Activated T-cell treated with anti-CD3 and anti-CD28 coated beads, Interleukin-2, amount 50 U/mL, for 1 hour (primary cell): ENCODE measurements around the gene RTN4IP1.
"Not testable (repeated sequence)": the region's sequence is repeated elsewhere in the genome, so short reads cannot be mapped to it uniquely, and the experiment has no call there.

Source experiments
- DNase-seq: peaks from one replicate; pipeline ENCODE4 v3.0.0-alpha.2; 2020

The RTN4IP1 gene, protein sequence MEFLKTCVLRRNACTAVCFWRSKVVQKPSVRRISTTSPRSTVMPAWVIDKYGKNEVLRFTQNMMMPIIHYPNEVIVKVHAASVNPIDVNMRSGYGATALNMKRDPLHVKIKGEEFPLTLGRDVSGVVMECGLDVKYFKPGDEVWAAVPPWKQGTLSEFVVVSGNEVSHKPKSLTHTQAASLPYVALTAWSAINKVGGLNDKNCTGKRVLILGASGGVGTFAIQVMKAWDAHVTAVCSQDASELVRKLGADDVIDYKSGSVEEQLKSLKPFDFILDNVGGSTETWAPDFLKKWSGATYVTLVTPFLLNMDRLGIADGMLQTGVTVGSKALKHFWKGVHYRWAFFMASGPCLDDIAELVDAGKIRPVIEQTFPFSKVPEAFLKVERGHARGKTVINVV

DNA sequence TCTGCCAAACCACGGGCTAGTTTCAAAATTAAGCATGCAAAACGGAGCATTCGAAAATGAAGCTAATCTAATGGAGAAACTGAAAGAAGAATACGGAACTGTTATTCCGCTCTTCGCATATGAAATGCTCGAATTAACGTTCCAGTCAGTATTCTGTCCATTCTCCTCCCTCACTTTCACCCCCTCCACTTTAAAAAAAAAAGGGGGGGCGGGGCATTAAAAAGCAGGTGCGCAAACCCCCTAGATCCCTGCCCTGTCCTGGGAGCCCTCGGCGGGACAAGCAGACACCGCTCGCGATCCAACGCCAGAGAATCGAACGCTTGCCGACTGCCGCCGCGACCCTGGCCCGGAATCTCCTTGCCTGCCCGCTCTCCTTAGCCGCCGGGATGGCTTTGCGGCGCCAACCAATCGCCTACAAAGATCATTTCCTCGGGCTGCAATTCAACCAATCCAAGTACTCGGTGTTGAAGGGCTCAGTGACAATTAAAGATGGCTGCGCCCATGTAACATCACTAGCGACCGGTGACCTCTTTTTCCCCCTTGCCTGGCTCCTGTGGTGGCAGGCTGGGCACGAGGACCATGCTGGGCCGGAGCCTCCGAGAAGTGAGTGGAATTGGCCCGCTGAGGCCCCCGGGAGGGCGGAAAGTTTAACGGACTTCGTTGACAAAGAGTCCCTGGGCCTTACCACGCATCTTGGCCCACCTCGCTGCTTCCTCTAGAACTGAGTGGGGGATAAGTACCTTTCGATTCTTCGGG is at the start of gene RTN4IP1, which contains the start of gene QRSL1:
RTN4IP1 (minus strand) TSS at position 396 of the 756 bp plus-strand sequence. CDS start 477 bp downstream, outside the sequence.
QRSL1 (plus strand) TSS at position 476 of the 756 bp plus-strand sequence; CDS start at position 580, 104 bp downstream.
- peak; percentile 82 for DNase-seq

DNA sequence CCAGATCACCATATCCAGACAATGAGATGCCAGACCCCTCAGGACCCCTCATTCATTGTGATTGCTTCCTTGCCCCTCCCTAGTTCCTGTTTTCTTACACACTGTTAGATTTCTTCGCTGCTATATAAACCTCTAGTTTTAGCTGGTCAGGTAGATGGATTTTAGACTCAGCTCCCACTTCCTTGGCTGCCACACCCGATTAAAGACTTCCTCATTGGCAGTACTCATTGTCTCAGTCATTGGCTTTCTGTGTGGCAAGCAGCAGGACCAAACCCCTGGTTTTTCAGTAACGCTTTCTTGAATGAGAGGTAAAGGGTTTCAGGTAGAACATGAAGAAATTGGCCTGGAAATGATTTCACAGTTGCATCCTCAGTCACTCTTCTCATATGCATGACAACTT is 48.0 kb upstream of the RTN4IP1 start:
- no peak for DNase-seq

DNA sequence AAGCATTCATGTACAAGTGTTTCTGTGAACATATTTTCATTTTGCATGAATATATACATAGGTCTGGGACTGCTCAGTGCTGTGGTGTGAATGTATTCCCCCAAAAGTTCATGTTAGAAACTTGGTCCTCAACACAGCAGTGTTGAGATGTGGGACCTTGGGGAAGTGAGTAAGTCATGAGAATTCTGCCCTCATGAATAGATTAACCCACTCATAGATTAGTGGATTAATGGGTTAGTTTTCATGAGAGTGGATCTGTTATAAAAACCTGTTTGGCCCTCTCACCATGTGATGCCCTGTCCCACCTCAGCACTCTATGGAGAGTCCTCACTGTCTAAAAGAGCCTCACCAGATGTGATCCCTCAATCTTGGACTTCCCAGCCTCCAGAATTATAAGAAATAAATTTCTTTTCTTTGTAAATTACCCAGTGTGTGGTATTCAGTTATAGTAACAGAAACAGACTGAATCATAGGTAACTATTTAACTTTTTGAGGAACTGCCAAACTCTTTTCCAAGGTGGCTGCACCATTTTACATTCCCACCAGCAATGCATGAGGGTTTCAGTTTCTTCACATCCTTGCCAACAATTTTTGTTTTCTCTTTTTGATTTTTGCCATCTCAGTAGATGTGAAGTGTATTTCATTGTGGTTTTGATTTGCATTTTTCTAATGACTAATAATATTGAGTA is 45.4 kb upstream of the RTN4IP1 start:
- no peak for DNase-seq

DNA sequence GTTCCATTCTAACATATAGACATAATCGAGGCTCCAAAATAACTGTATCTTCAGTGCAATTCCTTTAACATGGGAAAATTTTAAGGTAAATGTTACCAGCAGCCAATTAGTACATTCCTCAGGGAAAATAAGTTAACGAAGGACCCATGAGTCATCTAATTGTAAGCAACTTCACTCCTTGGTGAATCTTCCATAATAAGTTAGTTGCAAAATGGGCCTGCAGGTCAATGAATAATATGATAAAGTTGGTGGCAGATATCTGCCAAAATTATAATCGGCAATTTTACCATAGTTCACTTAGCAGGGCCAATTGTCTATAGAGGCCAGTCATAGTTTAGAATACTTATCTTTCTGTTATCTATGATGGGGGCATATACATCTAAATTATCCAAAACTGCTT is 42.4 kb upstream of the RTN4IP1 start:
- DNase-seq = no peak

DNA sequence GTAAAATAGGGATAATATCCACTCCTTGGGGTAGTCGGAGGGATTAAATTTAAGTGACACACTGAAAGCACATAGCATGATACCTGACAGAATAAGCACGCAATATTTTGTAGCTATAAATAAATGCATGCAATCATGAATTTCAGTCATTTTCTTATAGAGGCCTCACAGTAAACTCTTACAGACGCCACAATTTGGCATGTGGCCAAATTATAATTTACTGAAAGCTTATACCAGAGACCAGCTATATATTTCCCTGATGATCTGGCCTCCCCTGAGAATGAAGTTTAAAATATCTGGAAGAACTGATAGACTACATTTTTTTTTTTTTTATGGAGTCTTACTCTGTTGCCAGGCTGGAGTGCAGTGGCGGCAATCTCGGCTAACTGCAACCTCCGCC is 40.9 kb upstream of the RTN4IP1 start:
- no peak for DNase-seq

DNA sequence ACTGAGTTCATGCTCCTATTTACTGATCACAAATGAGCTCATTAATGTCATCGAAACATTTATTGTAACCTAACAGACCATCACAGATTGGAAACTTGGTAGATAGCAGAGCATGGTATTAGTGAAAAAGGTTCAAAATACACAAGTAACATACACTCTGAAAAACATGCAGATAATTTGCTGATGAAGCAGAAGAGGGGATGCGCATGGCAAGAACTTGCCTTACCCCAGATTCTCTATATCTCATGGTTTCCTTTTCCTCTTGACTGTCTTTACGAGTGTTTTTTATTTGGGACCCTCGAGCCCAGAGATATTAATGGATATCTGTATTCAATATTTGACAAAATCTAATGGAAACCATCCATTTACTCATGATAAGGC is 37.7 kb upstream of the RTN4IP1 start:
- no peak for DNase-seq

DNA sequence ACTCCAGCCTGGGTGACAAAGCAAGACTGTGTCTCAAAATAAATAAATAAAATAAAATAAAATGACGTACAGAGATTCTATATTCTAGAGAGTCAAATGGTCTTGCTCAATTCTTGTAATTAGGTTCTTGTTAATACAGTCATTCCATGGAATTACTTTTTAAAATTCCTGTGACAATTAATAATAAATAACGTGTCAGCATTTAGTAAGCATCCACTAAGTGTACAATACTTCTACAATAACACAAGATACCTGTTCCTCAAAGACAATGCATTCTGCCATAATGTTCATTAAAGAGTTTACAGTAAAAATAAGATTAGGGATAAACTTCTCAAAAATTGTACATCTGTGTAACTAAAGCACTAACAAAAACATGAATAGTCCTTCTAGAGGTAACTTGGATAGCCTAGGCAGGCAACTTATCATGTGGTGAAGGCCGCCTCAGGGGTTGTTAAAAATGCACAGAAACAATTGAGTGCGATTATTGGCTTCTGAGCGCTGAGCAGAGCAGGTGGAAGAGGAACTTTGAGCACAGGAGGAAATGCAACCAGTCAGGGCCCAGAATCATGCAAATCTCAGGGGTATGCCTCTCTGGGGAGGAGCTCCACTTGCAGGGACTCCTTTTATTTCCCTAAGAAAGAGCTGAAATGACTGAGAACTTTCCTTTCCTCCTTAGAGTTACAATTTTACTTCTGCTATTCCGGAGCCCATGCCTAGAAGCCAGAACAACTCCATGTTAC is 37.2 kb upstream of the RTN4IP1 start:
- no peak for DNase-seq

DNA sequence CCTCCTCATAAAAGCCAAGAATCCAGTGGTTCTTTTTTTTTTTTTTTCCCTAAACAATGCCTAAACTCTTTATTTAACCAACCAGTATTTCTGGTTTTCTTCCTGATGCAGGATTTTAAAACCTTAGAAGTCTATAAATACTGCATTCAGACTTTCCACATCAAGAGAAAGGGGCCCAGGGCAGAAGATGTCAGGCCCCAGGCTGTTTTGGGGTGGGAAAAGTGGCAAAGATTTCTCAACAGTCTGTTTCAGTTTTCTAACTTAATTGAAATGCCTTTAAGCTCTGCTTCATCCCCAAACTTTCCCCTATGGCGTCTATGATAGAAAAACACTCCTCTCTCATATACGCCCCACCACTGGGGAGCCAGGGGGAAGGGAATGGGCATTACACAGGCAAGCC is 33.2 kb upstream of the RTN4IP1 start:
- no peak for DNase-seq

DNA sequence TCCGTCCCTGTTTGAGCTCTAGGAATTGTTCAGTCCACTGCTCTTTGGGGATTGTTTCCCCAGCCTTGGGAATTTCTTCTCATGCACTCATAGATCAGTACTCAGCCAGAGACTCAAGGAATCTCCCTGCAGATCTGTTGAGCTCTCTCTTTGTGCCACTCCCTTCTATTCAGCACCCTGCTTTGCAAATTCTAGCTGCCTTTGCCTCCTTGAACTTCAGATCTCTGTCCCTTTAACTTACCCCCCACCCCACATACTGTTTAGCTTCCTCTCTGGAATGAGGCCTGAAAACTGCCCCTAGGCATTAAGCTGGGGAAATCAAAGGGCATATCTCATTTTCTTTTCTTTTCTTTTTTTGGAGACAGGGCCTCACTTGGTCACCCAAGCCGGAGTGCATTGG is 30.6 kb upstream of the RTN4IP1 start:
- no peak for DNase-seq

DNA sequence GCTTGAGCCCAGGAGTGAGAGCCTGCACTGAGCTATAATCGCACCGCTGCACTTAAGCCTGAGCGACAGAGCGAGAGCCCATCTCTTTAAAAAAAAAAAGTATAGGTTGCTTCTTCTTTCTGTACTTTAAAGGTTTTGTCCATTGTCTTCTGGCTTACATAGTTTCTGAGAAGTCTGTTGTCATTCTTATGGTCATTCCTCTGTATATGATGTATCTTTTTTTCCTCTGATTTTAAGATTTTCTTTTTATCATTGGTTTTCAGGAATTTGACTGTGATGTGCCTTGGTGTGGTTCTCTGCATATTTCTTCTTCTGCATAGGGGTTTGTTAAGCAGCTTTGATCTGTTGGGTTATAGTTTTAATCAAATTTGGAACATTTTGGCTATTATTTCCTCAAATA is 29.2 kb upstream of the RTN4IP1 start:
- no peak for DNase-seq

DNA sequence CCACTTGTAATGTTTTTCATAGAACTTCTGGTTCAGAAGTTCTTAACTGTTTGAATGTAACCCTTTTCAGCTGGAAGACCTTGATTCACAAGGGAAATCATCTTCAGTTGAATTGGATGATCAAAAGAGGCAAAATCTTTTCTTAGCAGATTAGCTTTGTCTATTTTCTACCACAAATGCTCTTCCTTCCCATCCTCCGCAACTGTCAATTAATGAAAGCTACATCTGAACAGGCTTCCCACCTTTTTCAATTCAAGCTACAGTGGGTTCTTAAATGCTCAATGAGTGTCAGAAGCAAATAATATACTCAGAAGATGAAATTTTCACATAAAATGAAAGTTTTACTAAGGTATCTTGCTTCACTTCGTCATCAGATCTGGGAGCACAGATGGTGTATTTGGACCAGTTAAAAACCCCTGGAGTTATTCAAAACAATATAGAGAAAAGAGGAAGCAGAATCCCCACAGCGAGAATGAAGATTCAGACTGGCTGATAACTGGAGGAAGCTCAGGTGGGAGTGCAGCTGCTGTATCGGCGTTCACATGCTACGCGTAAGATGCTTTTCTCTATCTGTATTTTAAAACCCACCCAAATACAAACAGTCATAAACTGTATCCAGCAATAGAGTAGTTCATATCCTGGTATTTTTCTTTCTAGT is 19.5 kb upstream of the RTN4IP1 start:
- no peak for DNase-seq

DNA sequence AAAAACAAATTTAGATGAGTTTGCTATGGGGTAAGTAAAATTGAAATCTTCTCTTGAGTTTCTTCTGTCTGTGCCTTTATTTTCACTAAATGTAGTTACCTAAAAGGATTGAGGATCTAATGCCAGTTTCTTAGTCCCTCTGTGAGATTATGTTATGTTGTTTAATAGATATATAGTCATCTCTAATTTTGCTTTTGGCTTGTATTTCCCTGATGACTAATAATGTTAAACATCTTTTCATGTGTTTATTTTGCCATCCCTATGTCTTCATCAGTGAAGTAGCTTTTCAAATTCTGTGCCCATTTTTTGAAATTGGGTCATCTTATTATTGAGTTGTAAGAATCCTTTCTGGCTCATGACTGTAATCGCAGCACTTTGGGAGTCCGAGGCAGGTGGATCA is 13.8 kb upstream of the RTN4IP1 start:
- DNase-seq = no peak

DNA sequence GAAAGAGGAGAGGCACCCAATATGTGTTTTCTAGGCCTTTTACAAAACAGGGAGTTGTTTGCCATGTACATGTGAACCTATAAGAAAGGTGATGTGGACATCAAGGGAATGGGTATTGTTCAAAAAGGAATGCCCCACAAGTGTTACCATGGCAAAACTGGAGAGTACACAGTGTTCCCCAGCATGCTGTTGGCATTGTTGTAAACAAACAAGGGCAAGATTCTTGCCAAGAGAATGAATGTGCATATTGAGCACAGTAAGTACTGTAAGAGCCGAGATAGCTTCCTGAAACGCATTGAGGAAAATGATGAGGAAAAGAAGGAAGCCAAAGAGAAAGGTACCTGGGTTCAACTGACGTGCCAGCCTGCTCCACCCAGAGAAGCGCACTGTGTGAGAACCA is 13.2 kb upstream of the RTN4IP1 start:
- DNase-seq = no peak

DNA sequence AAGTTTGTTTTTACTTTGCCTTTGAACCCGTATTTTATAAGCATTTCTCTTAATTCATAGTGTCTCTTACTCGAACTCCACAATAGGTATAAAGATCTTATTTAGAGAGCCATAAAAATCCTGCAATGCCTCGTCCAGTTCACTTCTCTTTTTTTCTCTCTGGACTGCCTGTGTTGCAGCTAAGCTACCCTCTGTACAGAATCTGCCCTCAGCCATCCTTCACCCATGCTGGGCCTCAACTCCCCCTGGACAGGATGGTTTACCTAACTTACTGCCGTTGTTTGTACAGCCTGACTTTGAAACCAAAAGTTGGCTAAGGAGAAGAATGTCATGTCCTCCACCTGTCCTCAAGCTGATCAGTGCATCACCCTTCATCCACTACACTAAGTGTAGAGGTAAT is 10.5 kb upstream of the RTN4IP1 start:
- DNase-seq = no peak

DNA sequence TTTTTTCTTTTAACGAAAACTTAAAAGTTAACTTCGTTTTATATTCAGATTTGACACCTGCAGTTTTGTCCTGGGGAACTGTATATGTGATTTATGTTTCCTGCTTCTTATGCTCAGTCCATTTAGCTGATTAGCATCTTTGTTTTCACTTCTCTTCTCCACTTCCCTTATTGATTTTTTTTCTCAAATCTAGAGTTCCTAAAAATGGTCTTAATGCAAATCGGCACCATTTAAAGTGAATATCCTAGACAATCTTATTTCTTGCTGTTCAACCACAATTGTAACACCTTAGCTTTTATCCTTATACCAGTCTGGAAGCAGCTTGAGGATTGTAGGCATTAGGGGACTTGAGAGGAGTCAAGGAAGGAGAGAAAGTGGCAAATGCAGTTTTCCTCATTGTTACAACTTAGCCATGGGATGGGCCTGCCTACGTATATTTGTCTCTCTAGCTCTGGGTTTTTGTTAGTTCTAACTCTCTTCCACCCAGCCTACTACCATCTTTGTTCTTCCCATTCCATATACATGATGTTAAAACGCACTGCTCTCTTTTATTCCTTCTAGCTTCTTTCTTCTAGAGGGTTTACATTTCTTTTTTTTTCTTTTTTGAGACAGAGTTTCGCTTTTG is 8.5 kb upstream of the RTN4IP1 start:
- DNase-seq = no peak

DNA sequence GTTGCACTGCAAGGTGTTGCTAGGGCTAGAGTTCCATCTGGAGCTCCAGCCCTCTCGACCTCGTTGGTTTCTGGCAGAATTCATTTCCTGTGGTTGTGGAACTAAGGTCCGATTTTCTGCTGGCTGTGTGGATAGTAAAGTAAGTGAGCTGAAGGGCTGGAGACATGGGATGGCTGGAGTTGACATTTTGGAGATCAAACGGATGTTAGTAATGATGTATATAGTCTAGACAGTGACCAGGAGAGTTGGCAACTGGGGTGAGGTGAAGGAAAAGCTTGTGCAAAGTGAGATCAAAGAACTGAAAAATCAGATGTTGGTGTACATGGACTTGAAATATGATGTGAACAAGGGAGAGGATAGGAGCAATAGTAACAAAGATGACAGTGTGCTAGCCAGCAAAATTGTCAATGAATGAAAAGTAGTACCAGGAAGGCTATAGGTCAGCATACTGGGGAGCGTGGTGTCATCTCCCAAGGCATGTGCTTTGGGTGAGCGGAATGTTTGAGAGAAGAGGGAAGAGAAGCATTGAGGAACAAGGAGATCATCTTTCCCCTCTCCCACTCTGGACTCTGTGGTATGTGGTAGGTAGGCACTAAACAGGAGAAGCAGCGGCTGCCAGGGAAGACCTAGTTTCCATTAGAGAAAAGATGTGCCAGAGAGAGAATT is 7.9 kb upstream of the RTN4IP1 start:
- DNase-seq = no peak

DNA sequence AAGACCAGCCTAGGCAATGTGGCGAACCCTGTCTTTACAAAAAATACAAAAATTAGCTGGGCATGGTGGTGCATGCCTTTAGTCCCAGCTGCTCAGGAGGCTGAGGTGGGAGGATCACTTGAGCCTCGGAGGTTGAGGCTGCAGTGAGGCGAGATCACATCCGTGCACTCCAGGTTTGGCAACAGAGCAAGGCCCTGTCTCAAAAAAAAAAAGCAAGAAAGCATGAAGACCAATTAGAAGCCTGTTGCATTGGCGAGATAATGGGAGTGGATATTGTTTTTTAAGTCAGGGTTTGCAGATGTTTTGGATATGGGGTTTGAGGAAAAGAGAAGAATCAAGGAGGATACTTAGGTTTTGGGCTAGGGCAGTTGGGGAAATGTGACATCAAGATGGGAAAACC is 5.3 kb upstream of the RTN4IP1 start:
- no peak for DNase-seq

DNA sequence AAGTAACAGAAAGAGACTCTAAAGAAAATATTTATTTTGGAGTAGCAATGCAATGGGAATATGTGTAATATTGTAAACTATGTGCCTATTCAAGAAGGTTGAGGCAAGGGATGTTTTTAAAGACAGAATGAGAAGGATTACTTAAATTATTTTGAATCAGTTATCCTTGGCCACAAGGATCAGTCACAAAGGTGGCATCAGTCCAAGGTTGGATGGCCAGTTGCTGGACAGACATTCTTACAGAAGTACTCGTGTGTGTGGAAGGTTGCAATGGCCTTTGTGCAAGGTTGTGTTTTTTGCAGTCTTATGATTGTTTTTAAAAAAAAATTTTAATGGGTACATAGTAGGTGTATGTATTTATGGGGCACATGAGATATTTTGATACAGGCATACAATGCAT is 2.0 kb upstream of the RTN4IP1 start:
- DNase-seq = no peak

DNA sequence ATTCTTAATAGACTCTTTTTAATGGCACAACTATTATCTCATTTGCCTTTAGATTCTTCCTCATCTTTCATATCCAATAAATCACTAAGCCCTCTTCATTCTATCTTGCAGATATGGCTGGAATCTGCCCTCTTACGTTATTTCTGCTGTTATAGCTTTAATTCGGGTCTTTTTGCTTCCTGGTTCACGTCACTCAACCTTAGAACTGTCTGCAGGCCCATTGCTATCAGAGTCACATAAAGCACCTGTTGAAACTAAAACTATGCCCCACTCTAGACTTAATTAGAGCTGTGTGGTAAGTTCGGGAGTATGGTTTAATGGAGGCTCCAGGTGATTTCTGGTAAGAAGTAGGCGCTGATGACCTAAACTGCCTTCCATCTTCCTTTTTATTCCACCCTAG is 1.1 kb upstream of the RTN4IP1 start:
- DNase-seq = no peak

DNA sequence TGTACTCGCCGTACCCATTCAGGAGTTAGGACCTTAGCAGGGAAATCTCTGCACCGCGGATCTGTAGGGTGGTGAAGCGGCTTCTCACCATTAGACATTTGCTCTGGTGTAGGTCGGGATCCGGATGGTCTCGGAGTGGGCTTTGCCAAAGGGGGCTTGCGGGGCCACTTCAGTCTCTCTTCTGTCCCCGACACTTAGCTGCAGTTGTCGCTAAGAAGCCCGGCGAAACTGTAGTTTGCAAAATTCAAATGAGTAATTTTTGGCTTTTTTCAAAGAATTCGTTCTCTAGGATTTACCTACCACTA is 513 bp upstream of the RTN4IP1 start:
- DNase-seq = no peak

DNA sequence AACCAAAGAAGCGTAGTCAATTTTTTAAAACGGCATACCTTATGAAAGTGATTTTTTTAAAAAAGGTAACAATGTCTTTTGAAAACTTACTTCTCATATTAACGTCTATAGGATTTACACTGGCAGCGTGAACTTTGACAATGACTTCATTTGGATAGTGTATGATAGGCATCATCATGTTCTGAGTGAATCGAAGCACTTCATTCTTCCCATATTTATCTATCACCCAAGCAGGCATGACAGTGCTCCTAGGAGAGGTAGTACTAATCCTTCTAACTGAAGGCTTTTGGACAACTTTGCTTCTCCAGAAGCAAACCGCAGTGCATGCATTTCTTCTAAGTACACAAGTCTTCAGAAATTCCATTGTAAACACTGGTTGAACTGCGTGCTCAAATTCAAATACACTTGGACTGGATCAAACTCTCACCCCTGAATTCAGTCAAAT is 618 bp downstream of the RTN4IP1 start:
- DNase-seq = no peak

DNA sequence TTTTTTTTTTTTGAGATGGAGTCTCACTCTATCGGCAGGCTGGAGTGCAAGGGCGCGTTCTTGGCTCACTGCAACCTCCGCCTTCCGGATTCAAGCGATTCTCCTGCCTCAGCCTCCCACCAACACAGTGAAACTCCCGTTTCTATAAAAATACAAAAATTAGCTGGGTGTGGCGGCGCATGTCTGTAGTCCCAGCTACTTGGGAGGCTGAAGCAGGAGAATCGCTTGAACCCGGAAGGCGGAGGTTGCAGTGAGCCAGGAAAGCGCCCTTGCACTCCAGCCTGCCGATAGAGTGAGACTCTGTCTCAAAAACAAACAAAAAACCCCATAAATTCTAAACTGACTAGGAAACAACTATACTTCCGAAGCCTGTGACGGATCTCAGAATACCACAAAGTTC is 1.5 kb downstream of the RTN4IP1 start:
- DNase-seq = not testable (repeated sequence)
